Stimulated activated CD4-positive, alpha-beta T cell treated with anti-CD3 and anti-CD28 coated beads, Interleukin-12 subunit alpha, Interleukin-12 subunit beta, amount 100 ng/mL, for 48 hours (primary cell): ENCODE data around the gene VRTN.
"Not testable (repeated sequence)": the region's sequence is repeated elsewhere in the genome, so short reads cannot be mapped to it uniquely, and the experiment has no call there.

Source experiments
- DNase-seq, 3 donors: peaks; one replicate each; pipeline ENCODE4 v3.0.0-alpha.2; 2020; ENCODE audit warnings: low read depth in 2 of 3, low spot score in 1 of 3

The VRTN gene, protein sequence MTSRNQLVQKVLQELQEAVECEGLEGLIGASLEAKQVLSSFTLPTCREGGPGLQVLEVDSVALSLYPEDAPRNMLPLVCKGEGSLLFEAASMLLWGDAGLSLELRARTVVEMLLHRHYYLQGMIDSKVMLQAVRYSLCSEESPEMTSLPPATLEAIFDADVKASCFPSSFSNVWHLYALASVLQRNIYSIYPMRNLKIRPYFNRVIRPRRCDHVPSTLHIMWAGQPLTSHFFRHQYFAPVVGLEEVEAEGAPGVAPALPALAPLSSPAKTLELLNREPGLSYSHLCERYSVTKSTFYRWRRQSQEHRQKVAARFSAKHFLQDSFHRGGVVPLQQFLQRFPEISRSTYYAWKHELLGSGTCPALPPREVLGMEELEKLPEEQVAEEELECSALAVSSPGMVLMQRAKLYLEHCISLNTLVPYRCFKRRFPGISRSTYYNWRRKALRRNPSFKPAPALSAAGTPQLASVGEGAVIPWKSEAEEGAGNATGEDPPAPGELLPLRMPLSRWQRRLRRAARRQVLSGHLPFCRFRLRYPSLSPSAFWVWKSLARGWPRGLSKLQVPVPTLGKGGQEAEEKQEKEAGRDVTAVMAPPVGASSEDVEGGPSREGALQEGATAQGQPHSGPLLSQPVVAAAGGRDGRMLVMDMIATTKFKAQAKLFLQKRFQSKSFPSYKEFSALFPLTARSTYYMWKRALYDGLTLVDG

DNA sequence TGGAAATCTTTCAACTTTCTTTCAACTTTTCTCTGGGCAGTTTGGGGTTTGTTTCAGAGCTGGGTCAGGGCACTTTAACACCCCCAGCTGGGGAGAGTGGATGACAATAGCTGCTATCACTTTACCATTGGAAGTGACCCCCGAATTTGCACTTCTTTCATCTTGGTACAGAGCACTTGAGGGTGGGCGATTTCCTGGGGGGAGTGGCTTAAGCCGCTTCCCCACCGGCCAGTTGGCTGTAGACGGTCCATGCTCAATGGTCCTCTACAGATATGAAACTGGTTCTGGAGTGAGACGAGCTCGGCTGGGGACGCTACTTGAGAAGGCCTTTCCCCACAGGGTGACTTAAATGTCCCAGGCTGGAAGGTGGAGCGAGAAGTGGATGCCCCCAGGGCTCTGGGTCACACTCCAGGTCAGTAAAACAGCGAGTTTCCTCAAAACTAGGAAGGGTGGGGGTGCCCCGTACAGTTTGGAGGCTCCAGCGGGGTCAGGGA lies at the start of gene VRTN:
VRTN (plus strand) TSS at position 231 of the 494 bp plus-strand sequence. CDS start 8,313 bp downstream, outside the sequence.
- no peak for DNase-seq

DNA sequence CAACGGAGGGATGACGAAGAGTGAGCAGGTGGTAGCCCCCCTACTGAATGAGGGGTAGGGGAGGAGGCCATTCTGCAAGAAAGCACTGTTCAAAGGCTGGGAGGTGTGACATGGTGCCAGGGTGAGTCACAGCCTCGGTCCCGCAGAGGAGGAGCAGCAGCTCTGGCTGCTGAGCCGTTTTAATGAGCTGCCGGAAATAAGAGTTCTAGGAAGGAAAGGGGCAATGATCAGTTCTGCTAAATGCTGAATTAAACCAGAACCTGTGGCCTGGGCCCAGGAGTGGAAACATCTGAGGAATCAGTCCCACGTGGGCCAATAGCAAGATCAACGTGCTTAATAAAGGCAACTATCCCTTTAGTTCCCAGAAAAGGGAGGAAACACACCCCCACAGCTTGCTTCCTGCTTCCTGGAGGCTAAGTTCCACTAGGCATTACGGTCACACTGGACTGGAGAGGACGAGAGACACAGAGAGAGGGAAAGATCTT lies 49.2 kb upstream of the VRTN start:
- no peak for DNase-seq

DNA sequence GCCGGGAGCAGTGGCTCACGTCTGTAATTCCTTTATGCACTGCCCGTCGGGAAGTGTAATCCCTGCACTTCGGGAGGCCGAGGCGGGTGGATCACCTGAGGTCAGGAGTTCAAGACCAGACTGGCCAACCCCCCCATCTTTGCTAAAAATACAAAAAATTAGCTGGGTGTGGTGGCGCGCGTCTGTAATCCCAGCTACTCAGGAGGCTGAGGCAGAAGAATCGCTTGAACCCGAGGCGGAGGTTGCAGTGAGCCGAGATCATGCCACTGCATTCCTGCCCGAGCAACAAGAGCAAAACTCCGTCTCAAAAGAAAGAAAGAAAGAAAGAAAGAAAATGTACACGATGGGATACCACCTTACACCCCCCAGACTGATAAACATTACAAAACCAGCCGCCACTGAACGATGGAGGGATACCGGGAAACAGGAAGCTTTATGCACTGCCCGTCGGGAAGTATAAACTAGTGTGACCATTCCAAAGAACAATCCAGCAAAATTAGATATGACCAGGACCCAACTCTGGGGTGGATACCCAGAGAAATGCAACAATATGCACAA lies 46.6 kb upstream of the VRTN start:
- no peak for DNase-seq

DNA sequence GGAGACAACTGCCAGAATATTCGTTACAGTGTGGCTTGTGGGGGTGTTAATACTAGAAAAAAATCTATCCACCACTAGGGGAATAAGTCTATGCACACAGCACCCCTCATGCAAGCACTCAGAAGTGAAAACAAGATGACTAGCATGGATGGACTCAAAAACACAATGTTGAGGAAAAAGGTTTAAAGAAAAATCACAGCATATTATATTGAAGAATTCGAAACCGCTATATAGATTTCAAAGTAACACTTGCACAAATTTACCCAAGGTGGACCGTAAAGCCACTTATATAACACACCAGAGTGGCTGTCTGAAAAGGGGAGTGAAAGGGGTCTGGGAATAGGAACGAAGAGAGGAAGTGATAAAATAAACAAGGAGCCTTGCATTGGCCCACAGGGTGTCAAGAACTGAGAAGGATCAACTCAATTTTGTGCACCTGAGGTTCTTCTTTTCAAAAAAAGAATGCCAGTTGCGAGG lies 46.1 kb upstream of the VRTN start:
- DNase-seq = peak in 1 of 3 donors; percentile 22

DNA sequence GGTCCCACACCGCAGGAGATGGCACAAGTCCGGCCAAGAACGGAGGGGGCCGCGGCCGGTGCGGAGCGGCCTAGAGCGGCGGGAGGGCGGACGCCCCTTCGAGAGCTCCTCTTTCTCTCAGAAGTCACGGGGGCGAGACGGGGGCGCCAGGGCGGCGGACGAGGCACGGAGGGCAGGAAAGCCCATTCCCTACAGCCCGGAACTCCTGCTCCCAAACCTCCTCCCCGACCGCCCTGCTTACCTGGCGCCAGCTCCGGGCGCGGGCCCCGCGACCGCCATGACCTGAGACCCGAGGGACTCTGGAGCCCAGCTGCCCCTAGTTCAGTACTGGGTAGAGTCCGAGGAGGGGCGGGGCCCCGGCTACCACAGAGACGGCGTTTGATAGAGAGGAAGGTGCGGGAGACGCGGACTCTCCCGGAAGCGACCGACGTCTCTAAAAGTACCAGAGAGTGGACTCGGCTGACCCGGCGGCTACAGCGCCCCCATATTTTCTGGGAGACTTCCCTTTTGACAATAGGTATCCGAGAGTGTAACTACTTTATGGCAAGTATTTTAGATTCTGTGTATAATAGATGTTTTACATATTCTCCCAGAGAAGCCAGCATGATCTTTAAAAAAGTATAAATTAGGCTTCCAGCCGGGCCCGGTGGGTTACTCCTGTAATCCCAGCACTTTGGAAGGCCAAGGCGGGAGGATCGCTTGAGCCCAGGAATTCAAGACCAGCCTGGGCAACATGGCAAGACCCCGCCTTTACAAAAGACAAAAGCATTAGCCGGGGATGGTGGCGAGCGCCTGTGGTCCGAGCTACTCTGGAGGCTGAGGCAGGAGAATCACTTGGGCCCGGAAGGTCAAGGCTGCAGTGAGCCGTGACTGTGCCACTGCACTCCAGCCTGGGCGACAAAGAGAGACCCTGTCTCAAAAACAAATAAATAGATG lies 45.4 kb upstream of the VRTN start, which contains the start of gene ABCD4:
ABCD4 (minus strand) TSS at position 301 of the 936 bp plus-strand sequence; CDS start at position 279, 22 bp downstream.
- peak; percentile 75 to 84 (median 82) for DNase-seq

DNA sequence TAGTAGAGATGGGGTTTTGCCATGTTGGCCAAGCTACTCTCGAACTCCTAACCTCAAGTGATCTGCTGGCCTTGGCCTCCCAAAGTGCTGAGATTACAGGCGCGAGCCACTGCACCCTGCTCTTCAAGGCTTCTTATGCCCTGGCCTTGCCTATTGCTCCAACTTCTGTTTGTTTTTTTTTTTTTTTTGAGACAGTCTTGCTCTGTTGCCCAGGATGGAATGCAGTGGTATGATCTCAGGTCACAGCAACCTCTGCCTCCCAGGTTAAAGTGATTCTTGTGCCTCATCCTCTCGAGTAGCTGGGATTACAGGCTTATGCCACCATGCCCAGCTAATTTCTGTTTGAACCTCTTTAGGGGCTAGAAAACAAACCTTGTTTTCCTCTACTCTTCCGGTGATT lies 39.6 kb upstream of the VRTN start:
- DNase-seq = no peak

DNA sequence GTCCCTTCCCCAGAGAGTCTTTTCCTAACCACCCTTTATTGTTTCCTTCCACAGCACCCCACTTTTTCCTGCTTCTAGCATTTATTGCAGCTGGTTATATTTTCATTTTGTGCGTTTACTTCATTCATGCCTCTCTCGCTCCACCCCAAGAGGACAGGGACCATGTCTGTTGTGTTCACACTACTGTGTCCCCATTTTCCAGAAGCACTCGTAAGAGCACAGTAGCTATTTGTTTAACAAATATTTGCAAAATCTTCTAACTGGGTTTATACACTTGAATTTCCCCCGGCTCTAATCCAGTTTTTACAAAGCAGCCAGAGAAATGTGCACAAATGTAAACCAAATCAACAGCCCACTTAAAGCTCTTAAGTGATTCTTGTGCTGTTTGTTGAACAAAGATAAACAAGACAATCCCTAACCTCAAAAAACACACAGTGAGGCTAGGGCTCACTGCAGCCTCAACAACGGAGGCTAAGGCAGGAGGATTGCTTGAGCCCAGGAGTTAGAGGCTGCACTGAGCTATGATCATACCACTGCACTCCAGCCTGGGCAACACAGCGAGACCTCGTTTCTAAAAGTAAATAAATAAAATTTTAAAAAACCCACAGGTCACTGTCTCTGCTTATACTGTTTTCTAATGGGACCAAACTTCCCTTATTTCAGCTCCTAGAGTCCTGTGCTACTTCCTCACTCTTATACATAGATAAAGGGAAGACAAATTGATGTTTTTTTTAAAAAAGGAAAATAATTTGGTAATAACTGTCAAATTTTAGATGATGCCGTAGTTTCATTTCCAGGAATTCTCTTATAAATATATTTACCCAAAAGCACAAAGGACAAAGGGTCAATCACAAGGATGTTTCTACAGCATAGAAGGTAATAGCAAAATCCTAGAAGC lies 38.9 kb upstream of the VRTN start:
- no peak for DNase-seq

DNA sequence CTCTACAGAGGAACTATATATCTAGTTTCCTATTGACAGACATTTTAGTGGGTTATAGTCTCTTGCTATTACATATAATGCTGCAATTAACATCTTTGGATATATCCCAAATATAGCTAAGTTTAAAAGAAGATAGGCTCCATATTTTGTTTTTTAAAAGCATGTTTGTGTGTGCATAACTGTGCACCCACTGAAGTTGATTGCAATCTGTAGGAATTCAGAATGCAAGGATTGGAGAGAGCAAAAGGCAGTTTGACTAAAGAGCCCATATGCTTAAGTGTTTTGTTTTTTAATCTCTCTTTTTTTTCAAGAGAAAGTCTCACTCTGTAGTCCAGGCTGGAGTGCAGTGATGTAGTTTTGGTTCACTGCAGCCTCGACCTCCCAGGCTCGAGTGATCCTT lies 36.1 kb upstream of the VRTN start:
- no peak for DNase-seq

DNA sequence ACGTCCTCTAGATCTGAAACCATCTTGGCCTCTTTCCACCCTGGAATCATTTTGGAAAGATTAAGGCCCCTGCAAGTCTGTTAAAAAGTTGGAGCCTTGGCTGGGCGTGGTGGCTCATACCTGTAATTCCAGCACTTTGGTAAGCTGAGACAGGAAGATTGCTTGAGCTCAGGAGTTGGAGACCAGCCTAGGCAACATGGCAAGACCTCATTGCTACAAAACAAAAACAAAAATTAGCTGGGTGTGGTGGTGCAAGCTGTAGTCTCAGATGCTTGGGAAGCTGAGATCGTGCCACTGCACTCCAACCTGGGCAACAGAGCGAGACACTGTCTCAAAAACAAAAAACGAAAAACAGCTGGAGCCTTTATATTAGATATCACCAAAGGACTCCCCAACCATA lies 34.7 kb upstream of the VRTN start:
- no peak for DNase-seq

DNA sequence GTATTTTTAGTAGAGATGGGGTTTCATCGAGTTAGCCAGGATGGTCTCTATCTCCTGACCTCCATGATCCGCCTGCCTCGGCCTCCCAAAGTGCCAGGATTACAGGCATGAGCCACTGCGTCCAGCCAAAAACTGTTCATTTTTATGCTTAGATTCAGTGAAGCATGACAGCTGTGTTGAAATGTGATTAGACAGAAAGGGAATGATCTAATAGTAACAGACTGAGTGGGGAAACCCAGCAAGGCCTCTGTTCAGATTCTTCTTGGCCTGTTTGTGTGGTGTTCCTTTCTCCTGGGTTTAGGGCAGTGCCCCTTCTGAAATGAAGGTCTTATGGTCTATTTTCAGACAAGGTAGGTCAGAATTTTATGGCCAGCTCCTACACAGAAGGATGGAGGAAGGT lies 33.7 kb upstream of the VRTN start:
- DNase-seq = no peak

DNA sequence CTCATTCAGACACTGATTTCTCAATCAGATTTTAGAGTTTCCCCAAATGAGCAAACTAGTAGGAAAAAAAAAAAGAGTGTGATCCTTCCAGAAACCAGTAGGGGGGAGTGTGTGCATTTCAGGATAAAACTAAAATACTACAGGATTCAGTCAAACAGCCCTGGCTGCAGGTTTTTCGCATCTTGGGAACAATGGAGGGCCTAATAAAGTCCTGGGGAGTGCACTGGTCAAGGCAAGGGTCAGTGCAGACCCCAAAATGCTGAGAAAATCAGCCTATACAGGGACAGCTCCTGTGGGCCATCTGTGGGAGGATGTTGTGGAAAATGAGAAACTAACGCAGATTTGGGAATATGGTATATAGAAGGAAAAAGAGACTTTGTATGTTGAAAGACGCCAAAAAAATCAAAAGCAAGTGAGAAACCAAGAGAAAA lies 23.3 kb upstream of the VRTN start:
- no peak for DNase-seq

DNA sequence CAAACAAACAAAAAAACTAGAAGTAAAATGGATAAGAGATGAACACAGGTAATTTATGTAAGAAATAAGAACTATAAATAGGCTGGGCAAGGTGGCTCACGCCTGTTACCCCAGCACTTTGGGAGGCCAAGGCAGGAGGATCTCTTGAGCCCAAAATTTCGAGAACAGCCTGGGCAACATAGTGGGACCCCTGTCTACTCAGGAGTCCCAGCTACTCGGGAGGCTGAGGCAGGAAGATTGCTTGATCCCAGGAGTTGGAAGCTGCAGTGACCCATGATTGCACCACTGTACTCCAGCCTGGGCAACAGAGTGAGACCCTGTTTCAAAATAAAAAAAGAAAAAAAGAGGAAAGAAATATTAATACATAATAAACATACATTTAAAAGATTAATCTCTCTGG lies 22.8 kb upstream of the VRTN start:
- no peak for DNase-seq

DNA sequence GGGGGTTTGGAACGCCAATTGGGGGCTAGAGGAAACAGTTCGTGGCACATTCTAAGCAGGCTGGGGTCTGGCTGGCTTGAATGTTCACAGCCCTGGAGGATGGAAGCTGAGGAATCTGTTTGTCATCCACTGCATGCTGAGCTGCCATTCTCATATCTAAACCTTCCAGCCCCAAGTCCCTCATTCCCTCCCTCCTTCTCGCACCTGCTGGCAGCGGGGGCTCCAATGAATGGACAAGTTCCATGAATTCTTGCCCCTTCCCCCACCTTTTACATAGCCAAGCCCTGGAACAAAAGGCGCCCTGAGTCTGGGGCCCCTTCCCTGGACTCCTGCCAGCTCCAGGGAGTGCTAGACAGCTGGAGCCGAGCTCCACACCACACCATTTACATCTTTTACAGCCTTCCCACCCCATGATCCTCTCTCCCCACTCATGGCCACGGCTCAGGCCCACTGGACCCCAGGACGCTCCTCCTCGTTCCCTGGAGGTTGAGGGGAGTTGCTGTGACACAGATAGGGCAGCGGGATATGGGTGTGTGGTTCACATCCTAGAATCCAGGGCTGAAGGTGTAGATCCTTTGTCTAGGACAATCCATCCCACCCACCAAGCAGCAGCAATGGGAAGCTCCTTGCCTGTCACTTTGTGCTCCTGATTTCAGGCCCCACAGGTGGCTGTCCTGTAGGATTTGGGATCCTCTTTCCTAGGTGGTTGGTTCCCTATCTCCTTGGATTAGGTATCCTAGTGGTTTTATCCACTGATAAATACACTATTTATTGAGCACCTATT lies 21.7 kb upstream of the VRTN start:
- no peak for DNase-seq

DNA sequence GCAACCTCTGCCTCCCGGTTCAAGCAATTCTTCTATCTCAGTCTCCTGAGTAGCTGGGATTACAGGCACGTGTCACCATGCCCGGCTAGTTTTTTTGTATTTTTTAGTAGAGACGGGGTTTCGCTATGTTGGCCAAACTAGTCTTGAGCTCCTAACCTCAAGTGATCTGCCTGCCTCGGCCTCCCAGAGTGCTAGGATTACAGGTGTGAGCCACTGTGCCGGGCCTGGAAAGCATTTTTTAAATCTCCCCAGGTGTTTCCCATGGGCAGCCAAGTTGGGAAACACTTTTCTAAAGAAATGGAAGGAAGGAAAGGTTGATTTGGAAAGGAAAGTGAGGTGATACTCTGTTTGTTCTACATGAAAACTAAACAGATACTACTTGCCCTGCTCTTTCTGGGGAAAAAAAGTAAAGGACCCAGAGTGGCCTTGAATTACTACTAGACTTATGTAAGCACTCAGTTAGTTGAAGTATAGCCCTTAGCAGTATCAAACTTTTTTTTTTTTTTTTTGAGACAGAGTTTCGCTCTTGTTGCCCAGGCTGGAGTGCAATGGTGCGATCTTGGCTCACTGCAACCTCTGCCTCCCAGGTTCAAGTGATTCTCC lies 18.2 kb upstream of the VRTN start:
- DNase-seq = not testable (repeated sequence)

DNA sequence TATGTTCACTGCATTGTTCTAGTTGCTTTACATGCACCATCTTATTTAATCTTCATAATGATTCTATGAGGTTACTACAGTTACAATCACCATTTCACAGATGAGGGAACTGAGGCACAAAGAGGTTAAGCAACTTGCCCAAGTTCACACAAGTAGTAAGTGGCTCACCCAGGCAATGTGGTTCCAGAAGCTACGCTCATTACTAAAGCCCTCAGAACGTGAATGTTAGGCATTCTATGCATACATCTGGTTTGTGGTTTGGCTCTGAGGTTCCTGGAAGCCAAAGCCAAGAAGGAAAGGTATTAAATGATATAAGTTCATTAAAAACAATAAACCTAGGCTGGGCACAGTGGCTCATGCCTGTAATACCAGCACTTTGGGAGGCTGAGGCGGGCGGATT lies 14.4 kb upstream of the VRTN start:
- no peak for DNase-seq

DNA sequence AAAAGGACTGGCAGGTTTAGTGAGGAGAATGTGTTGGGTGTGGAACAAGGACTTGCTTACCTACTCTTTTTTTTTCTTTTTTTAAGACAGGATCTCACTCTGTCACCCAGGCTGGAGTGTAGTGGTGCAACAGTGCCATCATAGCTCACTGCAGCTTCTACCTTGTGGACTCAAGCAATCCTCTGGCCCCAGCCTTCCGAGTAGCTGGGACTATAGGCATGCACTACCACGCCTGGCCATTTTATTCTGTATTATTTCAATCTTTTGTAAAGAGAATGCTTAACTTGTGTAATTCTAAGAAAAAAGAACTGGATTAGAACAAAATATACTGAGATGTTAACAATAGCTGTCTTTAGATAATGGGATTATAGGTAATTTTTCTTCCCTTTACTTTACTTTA lies 1.9 kb upstream of the VRTN start:
- no peak for DNase-seq

DNA sequence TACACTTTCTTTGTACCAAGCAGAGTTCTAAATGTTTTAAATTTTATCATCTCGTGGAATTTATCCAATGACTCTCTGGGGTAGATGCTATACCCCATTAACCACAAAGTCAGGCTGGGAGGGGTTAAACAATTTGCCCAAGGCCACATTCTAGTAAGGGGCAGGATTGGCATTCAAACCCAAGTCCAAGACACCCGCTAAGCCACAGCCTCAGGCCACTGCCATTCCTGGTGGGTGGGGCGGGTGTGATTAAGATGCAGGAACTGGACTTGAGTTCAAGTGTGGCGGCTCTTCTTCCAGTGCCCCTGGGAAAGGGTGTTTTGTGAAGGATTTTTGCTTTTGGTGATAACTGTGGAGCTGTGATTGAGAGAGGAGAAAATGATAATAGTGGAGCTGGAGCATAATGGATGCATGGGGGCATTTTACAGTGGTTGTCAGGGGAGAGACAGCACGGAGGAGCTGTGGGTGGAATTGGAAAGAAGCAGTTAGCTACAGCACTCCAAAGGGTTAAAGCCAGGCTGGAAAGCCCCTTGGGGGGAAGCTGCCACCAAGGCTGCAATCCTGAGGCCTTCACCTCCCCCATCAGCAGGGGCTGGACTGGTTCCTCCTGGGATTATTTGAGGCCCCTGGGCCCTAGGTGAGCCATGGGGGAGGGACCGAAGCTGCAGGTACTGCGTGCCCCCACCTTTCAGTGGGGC lies 1.0 kb upstream of the VRTN start:
- DNase-seq = no peak

DNA sequence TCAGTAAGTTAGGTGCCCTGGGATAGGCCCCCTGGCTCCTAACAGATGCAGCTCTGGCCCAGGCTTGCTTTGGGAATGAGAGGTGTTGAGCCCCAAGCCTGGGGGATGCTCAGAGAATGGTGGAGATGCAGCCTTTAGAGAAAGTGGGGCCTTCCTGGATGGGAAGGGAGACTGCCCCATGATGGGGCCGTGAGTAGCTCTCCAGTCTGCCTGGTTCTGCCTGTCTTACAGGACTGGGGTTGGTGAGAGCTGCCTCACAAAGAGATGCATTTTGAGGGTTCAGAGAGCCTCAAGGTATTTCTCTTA lies 523 bp upstream of the VRTN start:
- DNase-seq = no peak
